ENCODE measurements around the gene HSD17B3. TPM values are rescaled to one million over a fixed set of nuclear protein-coding genes. Genes with fewer than 3 reads are reported as not detected.
A peak's percentile ranks its signal among the peaks of the same experiment; 100 is the strongest.

HSD17B3 gene
- total and polyA plus RNA-seq, 2 donors (not counting 1 experiment from before 2014, with no cell fraction given) = not detected

DNA sequence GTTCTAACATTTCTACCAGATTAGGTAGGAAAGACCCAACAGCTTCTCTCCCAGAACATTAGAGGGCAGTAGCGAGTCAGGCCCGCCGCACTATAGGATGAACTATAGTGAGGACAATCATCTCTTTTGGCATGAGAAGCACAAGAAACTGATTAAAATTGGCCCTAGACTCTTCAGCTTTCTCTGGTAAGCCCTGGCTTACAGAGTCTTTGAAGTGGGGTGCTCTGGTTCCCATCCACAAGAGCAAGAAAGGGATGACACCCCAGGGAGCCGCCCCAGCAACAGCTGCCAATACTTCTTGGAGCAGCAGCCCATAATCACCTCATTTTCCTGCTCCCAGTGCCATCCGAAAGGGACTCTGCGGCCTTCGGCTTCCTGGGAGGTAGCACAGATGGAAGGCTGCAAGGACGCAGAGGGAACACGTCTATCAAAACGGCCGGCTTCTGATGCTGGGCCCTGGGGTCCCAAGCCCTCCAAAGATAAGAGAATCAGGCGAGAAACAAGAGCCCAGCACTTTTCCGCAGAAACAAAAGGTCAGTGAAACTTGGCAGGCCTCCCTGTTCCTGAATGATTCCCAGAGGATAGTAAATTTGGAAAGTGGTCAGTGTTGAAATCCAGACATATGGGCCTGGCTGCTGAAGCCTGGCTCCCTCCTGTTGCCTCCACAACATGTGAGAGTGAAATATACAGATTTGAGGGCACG, 69.3 kb downstream of the HSD17B3 start:
- intact Hi-C loops (cut with micrococcal nuclease) = no loop called here
- peaks cover 2% of the 10 kb centered on the region for H3K9me3 Mint-ChIP-seq (ENCODE audit: insufficient read depth)
- no peaks in the 10 kb centered on the region for H3K36me3 ChIP-seq (replicated peaks in 1 of 2; ENCODE audit: control extremely low read depth in 1 of 2, control insufficient read depth in 1 of 2, extremely low read depth in 1 of 2, insufficient read depth in 2 of 2, low read length in 1 of 2)
- H3K79me2 ChIP-seq (ENCODE audit: control insufficient read depth, insufficient read depth, low read length) = no peaks in the 10 kb centered on the region
- peaks cover 30% of the 10 kb centered on the region for H3K27me3 Mint-ChIP-seq
- TF ChIP-seq EZH2 (IDR thresholded peaks at IDR 0.05; ENCODE audit: borderline replicate concordance, insufficient read depth, low read depth, low read length, poor library complexity, severe bottlenecking) = no peak
- TF ChIP-seq, protein P1, sequence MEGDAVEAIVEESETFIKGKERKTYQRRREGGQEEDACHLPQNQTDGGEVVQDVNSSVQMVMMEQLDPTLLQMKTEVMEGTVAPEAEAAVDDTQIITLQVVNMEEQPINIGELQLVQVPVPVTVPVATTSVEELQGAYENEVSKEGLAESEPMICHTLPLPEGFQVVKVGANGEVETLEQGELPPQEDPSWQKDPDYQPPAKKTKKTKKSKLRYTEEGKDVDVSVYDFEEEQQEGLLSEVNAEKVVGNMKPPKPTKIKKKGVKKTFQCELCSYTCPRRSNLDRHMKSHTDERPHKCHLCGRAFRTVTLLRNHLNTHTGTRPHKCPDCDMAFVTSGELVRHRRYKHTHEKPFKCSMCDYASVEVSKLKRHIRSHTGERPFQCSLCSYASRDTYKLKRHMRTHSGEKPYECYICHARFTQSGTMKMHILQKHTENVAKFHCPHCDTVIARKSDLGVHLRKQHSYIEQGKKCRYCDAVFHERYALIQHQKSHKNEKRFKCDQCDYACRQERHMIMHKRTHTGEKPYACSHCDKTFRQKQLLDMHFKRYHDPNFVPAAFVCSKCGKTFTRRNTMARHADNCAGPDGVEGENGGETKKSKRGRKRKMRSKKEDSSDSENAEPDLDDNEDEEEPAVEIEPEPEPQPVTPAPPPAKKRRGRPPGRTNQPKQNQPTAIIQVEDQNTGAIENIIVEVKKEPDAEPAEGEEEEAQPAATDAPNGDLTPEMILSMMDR (IDR thresholded peaks at IDR 0.05) = peak; percentile 73
- no peak overlapping the region for H3K4me3 Mint-ChIP-seq
- H4K20me1 ChIP-seq (ENCODE audit: control insufficient read depth, insufficient read depth, low read length, poor library complexity, severe bottlenecking) = no peaks in the 10 kb centered on the region
- no peak overlapping the region for H2AFZ ChIP-seq (ENCODE audit: insufficient read depth, low read depth, low read length, poor library complexity, severe bottlenecking)
- no peaks in the 10 kb centered on the region for H3K9me3 ChIP-seq (ENCODE audit: control extremely low read depth in 1 of 3, control insufficient read depth in 2 of 3, insufficient read depth in 1 of 3, low read length in 2 of 3)
- H3K4me3 ChIP-seq (ENCODE audit: control extremely low read depth in 1 of 5, extremely low read depth in 1 of 5, insufficient read depth in 1 of 5, low read depth in 2 of 5, low read length in 4 of 5) = no peak overlapping the region
- POLR2A ChIA-PET = no interaction called here
- no peak overlapping the region for H3K4me2 ChIP-seq (replicated peaks; ENCODE audit: low read depth, low read length, poor library complexity, severe bottlenecking)
- no peaks in the 10 kb centered on the region for H3K4me1 Mint-ChIP-seq
- ATAC-seq (ENCODE audit: low read depth) (no peak), DNase-seq (no peak)
- WGBS (ENCODE audit: insufficient coverage) = 78% methylated on average over 12 of the region's 14 CpGs
- CTCF ChIA-PET = interaction anchor here (0.7 to 1.5 kb wide), 4 partner anchors 13 to 1265 kb away, joined by 3 to 4 read pairs (median 3); no protein-coding TSS in a partner anchor
- H3K27ac ChIP-seq (ENCODE audit: low read length in 2 of 2) = no peak overlapping the region
- H3K27ac Mint-ChIP-seq = no peak overlapping the region
- no peak overlapping the region for H3K9ac ChIP-seq (ENCODE audit: low read length)
- peaks cover 0 to 8% (median 2%) of the 10 kb centered on the region in 4 experiments for H3K27me3 ChIP-seq (replicated peaks in 1 of 4; ENCODE audit: control extremely low read depth in 1 of 4, control insufficient read depth in 3 of 4, insufficient read depth in 4 of 4, low read length in 3 of 4)
- H3K4me1 ChIP-seq (ENCODE audit: control insufficient read depth in 2 of 2, insufficient read depth in 2 of 2, low read length in 2 of 2) = no peaks in the 10 kb centered on the region

GRCh38 chr9:96232164-96232538, 69.8 kb downstream of the HSD17B3 start:
- Mint-ChIP-seq H3K4me3 (no peak overlapping the region), H3K9me3 (ENCODE audit: insufficient read depth) (peaks cover 2% of the 10 kb centered on the region), H3K4me1 (no peaks in the 10 kb centered on the region), H3K27me3 (peaks cover 30% of the 10 kb centered on the region), H3K27ac (no peak overlapping the region)
- ATAC-seq (ENCODE audit: low read depth) (no peak), DNase-seq (no peak)
- TF ChIP-seq, protein P1 (IDR thresholded peaks at IDR 0.05) = no peak
- TF ChIP-seq EZH2 (IDR thresholded peaks at IDR 0.05; ENCODE audit: borderline replicate concordance, insufficient read depth, low read depth, low read length, poor library complexity, severe bottlenecking) = no peak
- CTCF ChIA-PET = interaction anchor here (0.7 to 1.5 kb wide), 3 partner anchors 14 to 1264 kb away, joined by 3 to 4 read pairs (median 3); no protein-coding TSS in a partner anchor
- no peak overlapping the region for H3K27ac ChIP-seq (ENCODE audit: low read length in 2 of 2)
- intact Hi-C loops (cut with micrococcal nuclease) = no loop called here
- H3K27me3 ChIP-seq (replicated peaks in 1 of 4; ENCODE audit: control extremely low read depth in 1 of 4, control insufficient read depth in 3 of 4, insufficient read depth in 4 of 4, low read length in 3 of 4) = peaks cover 0 to 8% (median 2%) of the 10 kb centered on the region in 4 experiments
- no peak overlapping the region for H3K4me3 ChIP-seq (ENCODE audit: control extremely low read depth in 1 of 5, extremely low read depth in 1 of 5, insufficient read depth in 1 of 5, low read depth in 2 of 5, low read length in 4 of 5)
- no peaks in the 10 kb centered on the region for H3K36me3 ChIP-seq (replicated peaks in 1 of 2; ENCODE audit: control extremely low read depth in 1 of 2, control insufficient read depth in 1 of 2, extremely low read depth in 1 of 2, insufficient read depth in 2 of 2, low read length in 1 of 2)
- H3K4me2 ChIP-seq (replicated peaks; ENCODE audit: low read depth, low read length, poor library complexity, severe bottlenecking) = no peak overlapping the region
- no peaks in the 10 kb centered on the region for H4K20me1 ChIP-seq (ENCODE audit: control insufficient read depth, insufficient read depth, low read length, poor library complexity, severe bottlenecking)
- H2AFZ ChIP-seq (ENCODE audit: insufficient read depth, low read depth, low read length, poor library complexity, severe bottlenecking) = no peak overlapping the region
- H3K9me3 ChIP-seq (ENCODE audit: control extremely low read depth in 1 of 3, control insufficient read depth in 2 of 3, insufficient read depth in 1 of 3, low read length in 2 of 3) = no peaks in the 10 kb centered on the region
- POLR2A ChIA-PET = no interaction called here
- no peak overlapping the region for H3K9ac ChIP-seq (ENCODE audit: low read length)
- H3K79me2 ChIP-seq (ENCODE audit: control insufficient read depth, insufficient read depth, low read length) = no peaks in the 10 kb centered on the region
- H3K4me1 ChIP-seq (ENCODE audit: control insufficient read depth in 2 of 2, insufficient read depth in 2 of 2, low read length in 2 of 2) = no peaks in the 10 kb centered on the region
- 43% methylated on average over 5 of the region's 11 CpGs for WGBS (ENCODE audit: insufficient coverage)

All from B cell (primary cell).